Body of pancreas (tissue), 4 donors: ENCODE data around the gene MMADHC. TPM values are rescaled to one million over a fixed set of nuclear protein-coding genes. Genes with fewer than 3 reads are reported as not detected.
A peak's percentile ranks its signal among the peaks of the same experiment; 100 is the strongest.

ENCODE experiments used
- ATAC-seq: fragments of 150-250 bp; one replicate; pipeline ENCODE4 v1.9.1; 2016
- DNase-seq, 4 donors: peaks; one replicate each; pipeline ENCODE4 v3.0.0-alpha.2; 2019
- H3K27ac ChIP-seq, 4 donors: fragments of 200-600 bp; sonication (generic); 1 replicate in 3 of 4; 2 replicates in 1 of 4; pipeline versions ENCODE4 v1.5.1 to v1.6.1; 2016 to 2019; ENCODE audit warnings: mild to moderate bottlenecking in 1 of 4, mixed read lengths in 1 of 4, moderate library complexity in 1 of 4
- H3K27me3 ChIP-seq, 2 donors: fragments of 200-600 bp; sonication (generic); one replicate each; pipeline ENCODE4 v1.6.0; 2016; ENCODE audit warnings: mild to moderate bottlenecking in 1 of 2
- H3K36me3 ChIP-seq, 2 donors: fragments of 200-600 bp; sonication (generic); replicated peaks in 1 of 2; 2 replicates each; pipeline ENCODE4 v1.5.1; 2016; ENCODE audit warnings: low read depth in 2 of 2; ENCODE audit not compliant: insufficient read depth in 1 of 2
- H3K4me1 ChIP-seq: fragments of 200-600 bp; sonication (generic); one replicate; pipeline ENCODE4 v1.6.0; 2016
- H3K4me3 ChIP-seq, 2 donors: fragments of 200-600 bp; sonication (generic); 1 replicate in 1 of 2; 2 replicates in 1 of 2; pipeline ENCODE4 v1.5.1; 2016 to 2019
- H3K9me3 ChIP-seq, 3 donors: fragments of 200-600 bp; sonication (generic); 1 replicate in 2 of 3; 2 replicates in 1 of 3; pipeline ENCODE4 v1.5.1; 2016
- CTCF ChIP-seq, 7 experiments: fragments of 450-650 bp in 4 of 7; fragments of 200-600 bp in 3 of 7; sonication (generic) in 3 of 7; IDR thresholded peaks; one replicate each; pipeline ENCODE4 v1.5.1; 2016 to 2019; ENCODE audit warnings: antibody characterized with exemption in 7 of 7
- POLR2A ChIP-seq, 3 donors: fragments of 450-650 bp; IDR thresholded peaks; one replicate each; pipeline ENCODE4 v1.6.1; 2016; ENCODE audit warnings: antibody characterized with exemption in 3 of 3, mild to moderate bottlenecking in 2 of 3
- WGBS, 2 donors: methylation state at CpG; one replicate each; pipeline ENCODE4 v1.1.5; 2017; 5-methylcytosine and 5-hydroxymethylcytosine counted together
- intact Hi-C: fragments of 100-400 bp; cut with DNase I; formaldehyde crosslinking; loops from one replicate; pipeline ENCODE4 v1.15.1; 2023
- total RNA-seq, 2 donors: library from RNA; depleted of rRNA; stranded (reverse); fragments of >200 nt; gene quantifications; one replicate each; pipeline ENCODE4 v1.1.0, GENCODE V29; 2016

Gene MMADHC
- total RNA-seq, 2 donors from 2014 or later, result 33.6 to 52.9 TPM

GRCh38 chr2:149606251-149606811 lies 18.8 kb upstream of the MMADHC start:
- intact Hi-C loops, result no loop called here
- H3K27me3 ChIP-seq, result no peaks in the 10 kb centered on the region
- TF ChIP-seq CTCF (IDR thresholded peaks at IDR 0.05) (no peak), POLR2A (IDR thresholded peaks at IDR 0.05) (no peak)
- no peaks in the 10 kb centered on the region for H3K9me3 ChIP-seq
- no peak overlapping the region for H3K4me3 ChIP-seq
- ATAC-seq (no peak), DNase-seq (no peak)
- no peak overlapping the region for H3K27ac ChIP-seq
- peaks cover 3% of the 10 kb centered on the region for H3K4me1 ChIP-seq
- H3K36me3 ChIP-seq, result no peaks in the 10 kb centered on the region

GRCh38 chr2:149603248-149603647 lies 15.7 kb upstream of the MMADHC start:
- ATAC-seq (no peak), DNase-seq (no peak)
- H3K27me3 ChIP-seq, result no peaks in the 10 kb centered on the region
- 88 to 90% methylated on average over 4 of the region's 4 CpGs for WGBS, 2 donors
- H3K36me3 ChIP-seq, result no peaks in the 10 kb centered on the region
- no peaks in the 10 kb centered on the region for H3K9me3 ChIP-seq
- TF ChIP-seq POLR2A (IDR thresholded peaks at IDR 0.05) (no peak), CTCF (IDR thresholded peaks at IDR 0.05) (no peak)
- no peak overlapping the region for H3K27ac ChIP-seq
- intact Hi-C loops, result no loop called here
- no peaks in the 10 kb centered on the region for H3K4me1 ChIP-seq
- H3K4me3 ChIP-seq, result no peak overlapping the region

GRCh38 chr2:149601141-149601796 lies 13.7 kb upstream of the MMADHC start:
- intact Hi-C loops, result no loop called here

GRCh38 chr2:149597668-149598326 lies 10.2 kb upstream of the MMADHC start:
- peak; percentile 50 to 93 (median 92) for TF ChIP-seq CTCF (IDR thresholded peaks at IDR 0.05)
- TF ChIP-seq POLR2A (IDR thresholded peaks at IDR 0.05), result no peak
- ATAC-seq (peak; percentile 94), DNase-seq (peak; percentile 35 to 59 (median 46))
- H3K9me3 ChIP-seq, result no peaks in the 10 kb centered on the region
- H3K27ac ChIP-seq, result no peak overlapping the region
- H3K4me3 ChIP-seq, result no peak overlapping the region
- no peaks in the 10 kb centered on the region for H3K4me1 ChIP-seq
- H3K27me3 ChIP-seq, result no peaks in the 10 kb centered on the region
- intact Hi-C loops, result loop anchor here (5.0 to 10.0 kb wide), 2 partner anchors 895 to 1017 kb away; no protein-coding TSS in a partner anchor
- 25 to 33% methylated on average over 13 of the region's 13 CpGs for WGBS, 2 donors
- H3K36me3 ChIP-seq, result no peaks in the 10 kb centered on the region

More at GRCh38 chr2:149601141-149601796, 13.7 kb upstream of the MMADHC start:
- Histone ChIP-seq H3K27ac (no peak overlapping the region), H3K4me3 (no peak overlapping the region), H3K27me3 (no peaks in the 10 kb centered on the region), H3K4me1 (no peaks in the 10 kb centered on the region), H3K9me3 (no peaks in the 10 kb centered on the region), H3K36me3 (no peaks in the 10 kb centered on the region)
- DNase-seq (no peak), ATAC-seq (no peak)
- WGBS, 2 donors, result 46 to 48% methylated on average over 3 of the region's 3 CpGs
- TF ChIP-seq CTCF (IDR thresholded peaks at IDR 0.05), result no peak
- no peak for TF ChIP-seq POLR2A (IDR thresholded peaks at IDR 0.05)
